DMS 273 (cell line): ENCODE data around the gene SLC35F6.
"Not testable (repeated sequence)": the region's sequence is repeated elsewhere in the genome, so short reads cannot be mapped to it uniquely, and the experiment has no call there.

Experiments
- DNase-seq: peaks from one replicate; lab custom pipeline; 2025; ENCODE audit not compliant: unreplicated experiment; lab: John Stamatoyannopoulos, UW

Gene SLC35F6

DNA sequence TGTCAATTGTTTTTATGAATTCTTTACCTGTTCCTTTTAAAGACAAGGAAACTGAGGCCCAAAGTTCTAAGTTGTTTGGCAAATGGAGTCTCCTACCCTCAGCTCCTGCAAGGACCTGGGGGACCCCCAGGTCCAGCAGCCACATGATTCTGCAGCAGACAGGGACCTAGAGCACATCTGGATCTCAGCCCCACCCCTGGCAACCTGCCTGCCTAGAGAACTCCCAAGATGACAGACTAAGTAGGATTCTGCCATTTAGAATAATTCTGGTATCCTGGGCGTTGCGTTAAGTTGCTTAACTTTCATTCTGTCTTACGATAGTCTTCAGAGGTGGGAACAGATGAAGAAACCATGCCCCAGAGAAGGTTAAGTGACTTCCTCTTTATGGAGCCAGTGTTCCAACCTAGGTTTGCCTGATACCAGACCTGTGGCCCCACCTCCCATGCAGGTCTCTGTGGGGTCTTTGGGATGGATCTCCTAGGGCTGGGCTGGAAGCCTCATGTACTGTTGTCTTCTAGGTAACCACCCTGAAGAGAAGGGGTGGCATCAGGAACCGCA is 16.2 kb downstream of the SLC35F6 start:
- DNase-seq, result no peak

DNA sequence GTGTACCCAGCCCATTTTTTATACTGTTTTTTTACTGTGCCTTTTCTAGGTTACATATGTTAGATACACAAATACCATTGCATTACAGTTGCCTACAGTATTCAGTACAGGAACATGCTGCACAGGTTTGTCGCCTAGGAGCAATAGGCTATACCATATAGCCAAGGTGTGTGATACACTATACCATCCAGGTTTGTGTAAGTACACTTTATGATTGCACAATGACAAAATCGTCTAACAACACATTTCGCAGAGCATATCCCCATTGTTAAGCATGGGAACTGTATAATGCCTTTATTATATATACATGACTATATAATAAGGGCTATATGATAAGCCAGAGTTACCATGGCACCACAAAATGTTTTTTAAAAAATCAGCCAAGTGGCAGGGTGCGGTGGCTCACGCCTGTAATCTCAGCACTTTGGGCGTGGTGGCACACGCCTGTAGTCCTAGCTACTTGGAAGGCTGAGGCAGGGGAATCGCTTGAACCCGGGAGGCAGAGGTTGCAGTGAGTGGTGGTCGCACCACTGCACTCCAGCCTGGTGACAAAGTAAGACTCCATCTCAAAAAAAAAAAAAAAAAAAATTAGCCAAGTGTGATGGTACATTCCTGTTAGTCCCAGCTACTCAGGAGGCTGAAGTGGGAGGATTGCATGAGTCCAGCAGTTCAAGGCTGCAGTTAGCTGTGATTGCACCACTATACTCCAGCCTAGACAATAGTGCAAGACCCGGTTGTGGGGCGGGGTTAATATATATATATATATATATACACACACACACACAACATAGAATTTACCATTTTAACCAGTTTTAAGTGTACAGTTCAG is 19.0 kb downstream of the SLC35F6 start:
- no peak for DNase-seq

DNA sequence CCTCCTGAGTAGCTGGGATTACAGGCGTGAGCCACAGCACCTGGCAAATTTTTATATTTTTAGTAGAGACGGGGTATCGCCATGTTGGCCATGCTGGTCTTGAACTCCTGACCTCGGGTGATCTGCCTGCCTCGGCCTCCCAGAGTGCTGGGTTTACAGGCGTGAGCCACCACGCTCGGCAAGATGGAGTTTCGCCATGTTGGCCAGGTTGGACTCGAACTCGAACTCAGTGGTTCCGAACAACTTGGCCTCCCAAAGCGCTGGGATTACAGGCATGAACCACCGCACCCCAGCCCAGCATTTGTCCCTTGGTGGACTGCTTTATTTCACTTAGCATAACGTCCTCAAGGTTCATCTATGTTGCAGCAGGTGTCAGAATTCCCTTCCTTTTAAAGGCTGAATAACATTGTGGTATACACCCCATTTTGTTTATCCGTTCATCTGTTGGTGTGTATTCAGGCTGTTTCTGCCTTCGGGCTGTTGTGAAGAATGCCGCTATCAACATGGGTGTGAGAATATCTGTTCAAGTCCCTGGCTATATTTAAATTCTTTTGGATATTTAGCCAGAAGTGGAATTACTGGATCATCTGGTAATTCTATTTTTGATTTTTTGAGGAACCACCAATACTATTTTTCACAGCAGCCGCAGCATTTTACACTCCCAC is 20.6 kb downstream of the SLC35F6 start:
- no peak for DNase-seq

DNA sequence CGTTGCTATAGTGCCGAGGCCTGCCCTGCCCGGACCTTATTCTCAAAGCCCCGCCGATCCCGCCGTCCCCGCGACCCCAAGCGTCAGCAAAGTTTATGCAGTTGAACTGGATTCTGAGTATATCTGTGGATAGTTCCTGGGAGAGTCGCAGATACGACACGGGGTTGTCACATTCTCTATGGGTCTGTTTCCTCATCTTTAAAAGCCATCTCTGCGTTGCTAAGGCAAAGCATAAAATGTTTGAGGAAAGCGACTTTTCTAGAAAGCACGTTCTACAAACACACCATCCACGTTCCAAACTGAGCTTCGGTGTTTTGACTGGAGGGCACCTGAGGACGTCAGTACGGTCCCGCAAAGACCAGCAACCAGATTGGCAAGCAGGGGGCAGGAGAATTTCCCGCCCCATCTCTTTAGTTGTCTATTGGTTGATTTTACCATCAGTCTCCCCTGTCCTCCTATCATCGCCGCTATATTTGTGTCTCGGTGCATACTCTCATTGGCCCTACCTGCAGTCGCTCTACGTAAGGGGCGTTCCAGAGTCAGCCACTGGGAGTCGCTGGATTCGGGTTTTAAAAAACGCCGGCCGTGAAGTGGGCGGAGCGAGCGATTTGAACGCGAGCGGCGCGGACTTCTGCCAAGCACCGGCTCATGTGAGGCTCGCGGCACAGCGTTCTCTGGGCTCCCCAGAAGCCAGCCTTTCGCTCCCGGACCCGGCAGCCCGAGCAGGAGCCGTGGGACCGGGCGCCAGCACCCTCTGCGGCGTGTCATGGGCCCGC is 21.5 kb downstream of the SLC35F6 start, which contains the start of gene CENPA:
Gene CENPA, plus strand, starts transcription at position 626 of the 776 bp plus-strand sequence. Its CDS starts 141 bp downstream, at position 767.
- DNase-seq, result peak; percentile 100

DNA sequence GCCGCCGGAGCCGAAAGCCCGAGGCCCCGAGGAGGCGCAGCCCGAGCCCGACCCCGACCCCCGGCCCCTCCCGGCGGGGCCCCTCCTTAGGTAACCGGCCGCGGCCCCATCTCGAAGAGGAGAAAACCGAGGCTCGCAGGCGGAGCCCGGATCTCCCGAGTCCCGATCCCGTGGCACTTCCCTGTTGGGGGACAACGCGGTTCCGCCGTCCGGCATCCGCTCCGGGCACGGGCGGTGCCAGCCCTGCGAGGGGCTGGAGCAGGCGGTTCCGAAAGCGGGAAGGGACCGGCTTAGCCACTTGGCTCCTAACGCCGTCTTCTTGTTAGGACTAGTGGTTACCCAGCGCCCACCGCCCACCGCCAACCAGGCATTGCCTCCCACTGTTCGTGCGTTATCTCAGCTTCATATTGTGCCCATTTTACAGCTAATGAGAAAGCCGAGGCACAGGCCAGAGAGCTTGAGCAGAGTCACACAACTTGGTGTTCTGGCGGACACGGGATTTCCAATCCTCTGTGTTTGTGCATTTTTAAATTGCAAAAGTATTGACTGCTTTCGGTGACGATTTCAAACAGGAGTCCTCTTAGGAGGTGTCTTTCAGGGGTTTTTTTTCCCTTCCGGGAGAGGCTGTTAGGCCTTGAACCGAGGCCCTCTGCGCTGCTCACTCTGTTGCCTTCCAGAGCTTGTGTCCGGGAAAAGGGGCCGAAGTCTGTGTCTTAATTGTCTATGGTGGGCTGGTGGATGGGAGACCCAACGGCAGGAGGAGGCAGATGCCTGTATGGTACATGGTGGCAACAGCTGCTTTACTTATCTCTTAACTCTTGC is 22.3 kb downstream of the SLC35F6 start:
- peak; percentile 67 for DNase-seq

DNA sequence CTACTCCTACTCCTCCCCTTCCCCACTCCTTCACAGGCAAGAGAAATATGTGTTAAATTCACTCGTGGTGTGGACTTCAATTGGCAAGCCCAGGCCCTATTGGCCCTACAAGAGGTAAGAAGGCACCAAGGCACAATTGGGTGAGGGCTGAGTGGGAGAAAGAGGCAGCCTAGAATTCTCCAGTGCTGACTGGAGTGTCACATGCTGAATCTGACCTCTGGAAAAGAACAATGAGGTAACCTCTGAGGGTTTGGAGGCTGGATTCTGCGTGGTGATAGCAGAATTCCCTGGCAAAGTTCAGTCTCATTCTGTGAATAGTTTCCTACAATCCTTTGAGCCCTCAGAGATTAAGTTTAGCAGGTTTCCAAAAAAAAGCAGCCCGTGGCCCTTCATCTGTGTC is 28.6 kb downstream of the SLC35F6 start:
- DNase-seq, result no peak

DNA sequence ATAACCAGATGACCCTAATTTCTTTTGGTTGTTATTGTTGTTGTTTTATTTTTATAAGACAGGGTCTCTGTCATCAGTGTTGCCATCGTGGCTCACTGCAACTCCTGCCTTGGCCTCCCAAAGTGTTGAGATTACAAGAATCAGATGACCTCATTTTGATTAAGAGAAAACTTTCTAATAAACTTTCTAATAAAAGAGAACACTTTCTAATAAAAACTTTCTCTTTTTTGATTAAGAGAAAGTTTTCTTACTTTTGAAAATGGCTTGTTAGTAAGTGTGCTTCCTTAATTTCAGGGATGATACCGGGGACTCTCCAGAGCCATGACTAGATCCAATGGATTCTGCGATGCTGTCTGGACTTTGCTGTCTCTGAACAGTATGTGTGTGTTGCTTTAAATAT is 29.4 kb downstream of the SLC35F6 start:
- no peak for DNase-seq

DNA sequence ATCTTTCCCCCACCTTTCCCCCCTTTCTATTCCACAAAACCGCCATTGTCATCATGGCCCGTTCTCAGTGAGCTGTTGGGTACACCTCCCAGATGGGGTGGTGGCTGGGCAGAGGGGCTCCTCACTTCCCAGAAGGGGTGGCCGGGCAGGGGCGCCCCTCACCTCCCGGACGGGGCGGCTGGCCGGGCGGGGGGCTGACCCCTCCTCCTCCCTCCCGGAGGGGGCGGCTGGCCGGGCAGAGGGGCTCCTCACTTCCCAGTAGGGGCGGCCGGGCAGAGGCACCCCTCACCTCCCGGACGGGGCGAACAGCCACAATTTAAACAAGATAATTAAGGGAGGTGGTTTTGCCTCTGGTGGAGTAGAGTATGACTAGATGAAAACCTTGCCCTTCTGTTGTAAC is 31.1 kb downstream of the SLC35F6 start:
- DNase-seq, result not testable (repeated sequence)

DNA sequence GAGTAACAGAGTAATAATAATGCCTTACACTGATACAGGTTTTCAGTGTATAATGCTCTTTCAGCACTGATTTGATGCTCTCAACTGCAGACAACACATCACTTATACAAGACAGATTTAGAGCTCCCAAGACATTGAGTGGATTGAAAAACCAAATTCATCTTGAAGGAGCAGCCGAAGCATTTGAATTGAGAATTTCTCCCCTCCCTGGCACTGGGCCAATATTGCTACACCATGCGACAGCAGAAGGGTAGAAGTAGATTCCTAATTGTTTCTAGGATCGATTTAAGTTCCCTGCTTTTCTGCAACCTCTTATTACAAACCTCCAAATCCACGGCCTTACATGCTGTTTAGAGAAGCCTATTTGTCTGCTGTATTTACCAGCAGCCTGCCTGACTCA is 37.2 kb downstream of the SLC35F6 start:
- no peak for DNase-seq

DNA sequence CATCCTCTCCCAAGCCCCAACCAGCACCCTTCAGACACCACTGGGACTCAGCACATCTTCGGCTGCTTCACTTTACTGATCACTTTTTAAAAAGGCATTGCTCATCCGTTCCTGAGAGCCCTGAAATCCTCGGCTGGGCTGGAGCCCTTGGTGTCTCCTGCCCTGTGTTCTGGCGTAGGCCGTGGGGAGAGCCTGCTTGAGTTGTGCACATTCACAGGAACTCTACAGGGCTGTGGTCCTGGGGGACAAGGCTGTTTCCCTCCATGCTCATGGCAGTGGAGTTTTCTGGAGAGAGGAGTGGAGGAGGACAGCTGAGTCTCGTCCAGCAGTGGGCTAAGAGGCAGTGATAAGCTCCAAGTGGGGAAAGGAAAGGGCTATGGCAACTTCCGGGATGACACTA is 37.7 kb downstream of the SLC35F6 start:
- no peak for DNase-seq

DNA sequence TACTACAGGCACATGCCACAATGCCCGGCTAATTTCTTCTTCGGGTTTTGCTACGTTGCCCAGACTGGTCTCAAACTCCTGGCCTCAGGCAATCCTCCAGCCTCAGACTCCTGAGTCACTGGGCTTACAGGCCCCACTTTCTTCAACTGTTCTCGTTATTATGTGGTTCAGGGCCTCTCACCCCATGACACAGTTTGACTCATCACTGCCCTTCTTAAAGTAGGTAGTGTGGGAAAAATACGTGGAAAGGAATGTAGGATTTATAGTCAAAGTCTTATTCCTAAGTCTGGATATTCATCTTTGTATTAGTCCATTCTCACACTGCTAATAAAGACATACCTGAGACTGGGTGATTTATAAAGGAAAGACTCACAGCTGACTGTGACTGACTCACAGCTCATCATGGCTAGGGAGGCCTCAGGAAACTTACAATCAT is 41.2 kb downstream of the SLC35F6 start:
- DNase-seq, result no peak

DNA sequence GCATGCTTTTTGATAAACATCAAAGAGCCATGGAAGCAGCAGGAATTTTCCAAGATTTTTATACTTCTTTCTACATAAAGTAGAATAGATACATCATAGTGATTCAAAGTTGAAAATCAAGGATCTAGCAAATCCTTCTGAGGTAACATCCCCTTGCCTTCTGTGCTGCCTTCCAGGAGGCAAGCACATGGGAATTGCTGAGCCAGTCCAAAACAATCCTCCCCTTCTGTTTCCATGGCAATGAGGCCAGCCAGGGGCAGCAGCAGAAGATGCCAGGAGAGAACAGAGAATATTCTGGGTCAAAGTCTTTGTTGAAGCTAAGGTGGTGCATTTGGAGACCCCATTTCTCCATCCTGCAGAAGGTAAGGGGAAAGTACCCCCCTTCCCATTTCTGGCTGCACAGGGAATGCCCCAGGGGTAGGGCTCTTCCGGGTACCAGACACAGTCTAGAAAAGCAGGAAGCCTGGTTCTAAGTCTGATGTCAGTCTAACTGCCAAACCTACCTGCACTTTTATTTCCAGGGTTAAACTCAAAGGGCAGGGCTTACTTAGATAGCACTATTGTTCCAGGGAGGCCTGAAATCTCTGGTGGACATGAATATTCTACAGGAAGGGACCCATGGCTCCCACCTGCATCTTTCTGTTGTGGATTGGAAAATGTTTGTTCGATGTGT is 43.8 kb downstream of the SLC35F6 start:
- peak; percentile 67 for DNase-seq

DNA sequence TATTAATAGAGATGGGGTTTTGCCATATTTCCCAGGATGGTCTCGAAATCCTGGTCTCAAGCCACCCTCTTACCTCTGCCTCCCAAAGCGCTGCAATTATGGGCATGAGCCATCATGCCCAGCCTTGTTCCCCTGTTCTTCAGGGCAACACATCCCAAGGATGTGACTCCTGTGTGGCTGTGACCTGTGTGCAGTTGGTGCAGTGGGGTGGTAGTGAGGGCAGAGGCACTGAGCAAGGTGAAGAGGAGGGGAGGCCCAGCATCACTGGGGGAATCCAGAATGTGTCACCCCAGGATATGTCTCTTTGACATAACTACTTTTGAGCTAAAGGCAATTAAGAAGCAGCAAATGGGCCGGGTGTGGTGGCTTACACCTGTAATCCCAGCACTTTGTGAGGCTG is 45.1 kb downstream of the SLC35F6 start:
- DNase-seq, result no peak

DNA sequence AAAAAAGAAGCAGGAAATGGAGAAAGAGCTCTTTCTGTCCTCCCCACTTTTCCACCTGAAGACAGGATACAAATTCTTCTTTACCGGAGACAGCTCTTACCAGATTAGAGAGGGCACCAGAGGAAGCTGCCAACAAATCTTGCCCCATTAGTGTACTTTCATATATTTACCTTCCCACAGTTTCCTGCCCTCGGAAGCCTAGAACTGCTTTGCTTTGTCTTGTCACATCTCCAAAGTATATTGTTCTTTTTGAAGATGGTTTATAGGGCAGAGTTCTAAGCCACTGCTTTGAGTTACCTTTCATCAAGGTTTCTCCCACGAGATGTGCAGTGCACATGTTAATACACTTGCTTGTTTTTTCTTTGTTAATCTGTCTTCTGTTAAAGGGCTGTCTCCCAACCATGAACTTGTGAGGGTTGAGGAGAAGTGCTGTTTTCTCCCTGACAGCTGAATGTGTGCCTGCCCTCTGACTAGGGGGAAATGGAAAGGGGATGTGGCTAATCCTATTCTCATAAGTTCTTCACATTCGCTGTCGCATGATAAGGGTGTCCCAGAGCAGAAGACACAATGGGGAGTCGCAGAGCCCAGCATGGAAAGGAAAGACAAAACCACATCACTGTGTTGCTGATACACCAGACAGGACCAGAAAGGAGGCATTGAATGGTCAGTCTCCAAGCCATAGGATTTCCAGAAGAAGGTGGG is 45.9 kb downstream of the SLC35F6 start:
- no peak for DNase-seq

DNA sequence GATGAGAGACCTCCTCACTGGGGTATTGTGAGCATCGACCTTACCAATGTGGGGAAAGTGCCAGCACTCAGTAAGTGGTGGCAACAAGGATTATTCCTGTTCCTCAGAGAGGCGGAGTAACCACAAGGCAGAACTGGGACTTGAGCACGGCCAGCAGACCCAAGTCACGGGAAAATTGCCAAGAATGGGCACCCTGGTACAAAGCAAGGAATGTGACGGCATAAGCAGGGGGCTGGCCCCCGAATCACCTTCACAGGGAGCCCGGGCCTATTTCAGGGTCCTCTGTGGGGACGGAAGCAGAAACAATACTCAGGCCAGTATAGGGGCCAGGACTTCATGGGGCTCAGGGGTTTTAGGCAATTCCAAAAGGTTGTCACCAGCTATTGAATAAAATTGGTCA is 47.2 kb downstream of the SLC35F6 start:
- DNase-seq, result no peak

DNA sequence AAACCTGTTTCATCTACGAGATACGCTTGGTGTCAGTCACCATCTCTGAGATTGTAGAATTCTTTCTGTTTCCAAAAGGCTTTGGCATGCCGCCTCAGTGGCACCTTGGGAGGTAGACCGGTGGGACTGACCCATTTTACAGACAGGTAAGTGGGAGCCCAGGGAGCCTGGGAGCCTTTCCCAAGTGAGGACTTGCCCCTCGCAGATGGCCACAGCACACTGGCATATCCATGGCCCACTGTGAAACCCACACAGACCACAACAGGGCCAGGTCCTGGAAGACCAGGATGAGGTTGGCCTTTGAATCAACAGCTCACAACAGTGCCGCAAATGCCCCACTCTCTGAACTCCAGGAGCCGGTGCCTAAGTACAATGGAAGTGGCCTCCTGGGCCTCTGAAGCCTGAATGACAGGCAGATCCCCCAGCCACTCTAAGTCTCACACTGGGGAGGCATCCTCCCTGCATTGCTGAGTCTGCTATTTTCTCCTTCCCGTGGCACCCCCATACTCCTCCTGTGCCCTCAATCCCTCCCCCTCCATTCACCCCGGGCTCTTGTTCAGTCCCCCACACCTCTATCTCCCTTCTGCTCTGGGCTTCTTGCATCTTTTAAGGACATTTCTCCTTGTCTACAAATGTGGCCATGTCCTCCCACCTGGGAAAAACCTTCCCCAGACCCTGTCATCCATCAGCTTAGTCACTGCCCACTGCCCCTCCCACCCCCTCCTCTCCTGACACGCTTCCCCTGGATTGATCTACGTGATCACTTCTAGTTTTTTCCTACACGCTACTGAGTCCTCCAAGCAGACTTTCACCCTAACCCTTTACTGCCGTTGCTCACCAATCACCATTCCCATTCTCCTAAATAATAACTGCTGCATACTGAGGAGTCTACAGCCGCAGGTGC is 48.0 kb downstream of the SLC35F6 start:
- DNase-seq, result no peak

DNA sequence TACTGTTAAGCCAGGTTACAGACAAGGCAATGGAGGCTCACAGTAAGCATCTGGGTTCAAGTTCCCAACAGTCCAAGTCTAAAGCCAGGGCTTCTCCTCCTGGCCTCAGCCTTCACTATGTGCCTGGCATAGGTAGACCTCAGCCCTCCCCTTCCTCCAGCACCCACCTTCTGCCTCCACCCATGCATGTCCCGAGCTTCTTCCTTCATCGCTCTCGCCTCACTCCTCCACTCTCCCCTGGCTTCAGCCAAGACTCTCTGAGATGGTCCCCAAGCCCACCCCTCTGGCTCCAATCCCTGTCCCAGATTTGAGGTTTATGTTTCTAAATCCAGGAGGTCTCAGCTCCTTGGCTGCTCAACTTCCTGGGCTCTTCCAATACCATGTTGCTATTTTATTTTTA is 48.6 kb downstream of the SLC35F6 start:
- no peak for DNase-seq

DNA sequence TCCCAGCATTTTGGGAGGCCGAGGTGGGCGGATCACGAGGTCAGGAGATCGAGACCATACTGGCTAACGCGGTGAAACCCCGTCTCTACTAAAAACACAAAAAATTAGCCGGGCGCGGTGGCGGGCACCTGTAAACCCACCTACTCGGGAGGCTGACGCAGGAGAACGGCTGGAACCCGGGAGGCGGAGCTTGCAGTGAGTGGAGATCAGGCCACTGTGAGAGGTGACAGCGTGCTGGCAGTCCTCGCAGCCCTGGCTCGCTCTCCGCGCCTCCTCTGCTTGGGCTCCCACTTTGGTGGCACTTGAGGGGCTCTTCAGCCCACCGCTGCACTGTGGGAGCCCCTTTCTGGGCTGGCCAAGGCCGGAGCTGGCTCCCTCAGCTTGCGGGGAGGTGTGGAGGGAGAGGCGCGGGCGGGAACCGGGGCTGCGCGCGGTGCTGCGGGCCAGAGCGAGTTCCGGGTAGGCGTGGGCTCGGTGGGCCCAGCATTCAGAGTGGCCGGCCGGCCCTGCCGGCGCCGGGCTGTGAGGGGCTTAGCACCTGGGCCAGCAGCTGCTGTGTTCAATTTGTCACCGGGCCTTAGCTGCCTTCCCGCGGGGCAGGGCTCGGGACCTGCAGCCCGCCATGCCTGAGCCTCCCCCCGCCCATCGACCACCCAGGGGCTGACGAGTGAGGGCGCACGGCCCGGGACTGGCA is 50.1 kb downstream of the SLC35F6 start:
- not testable (repeated sequence) for DNase-seq
